Endometrium (tissue), 2 donors: ENCODE data around the gene C1QBP.
"Not testable (repeated sequence)": the region's sequence is repeated elsewhere in the genome, so short reads cannot be mapped to it uniquely, and the experiment has no call there.

Experiments used
- FAIRE-seq: peaks from 2 replicates; lab custom pipeline; 2012; peaks lifted over from hg19 to GRCh38; lab: Jason Lieb, UNC
- donor health status: control.
- donor health status: control.

The C1QBP gene

GRCh38 chr17:5431949-5432556 lies 6.9 kb downstream of the C1QBP start:
- FAIRE-seq = no peak

DNA sequence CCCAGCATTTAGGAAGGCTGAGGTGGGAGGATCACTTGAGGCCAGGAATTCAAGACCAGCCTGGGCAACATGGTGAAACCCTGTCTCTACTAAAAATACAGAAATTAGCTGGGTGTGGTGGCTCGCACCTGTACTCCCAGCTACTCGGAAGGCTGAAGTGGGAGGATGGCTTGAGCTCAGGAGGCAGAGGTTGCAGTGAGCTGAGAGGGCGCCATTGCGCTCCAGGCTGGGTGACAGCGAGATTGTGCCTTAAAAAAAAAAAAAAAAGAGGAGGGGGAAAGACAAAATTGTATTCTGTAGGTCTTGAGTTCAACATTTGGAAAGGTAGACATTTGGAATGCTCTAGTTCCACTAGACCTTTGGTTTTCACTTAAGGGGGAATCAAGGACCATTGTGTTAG lies 7.7 kb downstream of the C1QBP start:
- not testable (repeated sequence) for FAIRE-seq

DNA sequence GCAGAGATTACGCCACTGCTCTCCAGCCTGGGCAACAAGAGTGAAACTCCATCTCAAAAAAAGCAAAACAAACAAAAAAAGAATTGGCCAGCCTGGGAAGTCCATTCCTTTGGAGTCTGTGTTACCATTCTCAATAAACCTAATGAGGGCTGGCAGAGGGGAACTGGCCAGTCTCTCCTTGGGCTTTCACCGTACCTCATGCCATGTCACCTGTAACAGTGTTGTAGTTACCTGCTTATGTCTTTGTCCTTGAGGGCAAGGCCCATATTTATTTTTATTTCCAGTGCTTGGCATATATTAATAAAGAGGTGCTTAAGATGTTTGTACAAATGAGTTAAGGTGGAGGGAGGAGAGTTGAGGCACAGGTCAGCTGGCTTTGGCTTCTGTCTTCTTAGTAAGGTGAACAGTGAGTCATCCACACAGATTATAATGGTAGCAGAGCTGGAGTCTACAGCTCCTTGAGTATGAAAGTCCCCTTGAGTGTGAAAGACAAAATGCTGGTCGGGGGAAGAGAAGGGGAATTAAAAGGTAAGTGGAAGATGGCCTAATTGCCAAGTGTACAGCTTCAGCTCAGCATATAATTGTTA lies 8.4 kb downstream of the C1QBP start:
- FAIRE-seq = no peak

GRCh38 chr17:5429191-5429887 lies 9.6 kb downstream of the C1QBP start:
- FAIRE-seq = no peak

GRCh38 chr17:5425826-5426225 lies 13.1 kb downstream of the C1QBP start:
- FAIRE-seq = no peak

DNA sequence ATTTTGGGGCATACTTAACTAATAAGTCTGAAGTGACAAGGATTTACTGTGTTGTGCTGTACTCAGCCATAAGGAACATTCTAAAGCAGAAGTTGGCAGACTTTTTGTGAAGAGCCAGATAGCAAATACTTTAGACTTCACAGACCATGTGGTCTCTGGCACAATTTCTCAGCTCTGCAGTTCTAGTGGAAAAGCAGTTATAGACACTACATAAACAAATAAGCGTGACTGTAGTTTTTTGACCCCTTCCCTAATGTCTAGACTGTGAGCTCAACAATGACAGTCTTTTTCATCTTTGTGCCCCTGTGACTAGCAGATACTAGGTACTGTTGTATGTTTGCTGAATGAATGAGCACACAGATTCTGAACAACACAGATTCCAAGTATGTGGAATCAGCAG lies 14.0 kb downstream of the C1QBP start:
- FAIRE-seq = no peak

DNA sequence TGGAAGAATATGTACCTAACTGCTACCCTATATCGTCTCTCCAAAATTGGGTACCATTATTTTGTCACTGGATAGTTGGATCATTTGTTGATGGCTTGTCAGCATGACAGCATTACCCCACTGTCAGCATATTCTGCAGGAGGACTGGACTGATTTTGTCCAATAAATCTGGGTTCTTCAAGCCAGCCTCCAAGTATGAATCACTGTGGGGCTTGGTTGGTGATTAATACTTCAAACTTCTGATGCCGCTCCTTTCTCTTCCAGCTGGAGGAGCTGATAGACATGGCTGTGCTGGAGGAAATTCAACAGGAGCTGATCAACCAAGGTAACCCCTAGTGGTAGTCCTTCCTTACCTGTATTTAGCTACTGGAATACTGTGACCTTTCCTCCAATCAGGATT lies 16.4 kb downstream of the C1QBP start:
- FAIRE-seq = no peak

DNA sequence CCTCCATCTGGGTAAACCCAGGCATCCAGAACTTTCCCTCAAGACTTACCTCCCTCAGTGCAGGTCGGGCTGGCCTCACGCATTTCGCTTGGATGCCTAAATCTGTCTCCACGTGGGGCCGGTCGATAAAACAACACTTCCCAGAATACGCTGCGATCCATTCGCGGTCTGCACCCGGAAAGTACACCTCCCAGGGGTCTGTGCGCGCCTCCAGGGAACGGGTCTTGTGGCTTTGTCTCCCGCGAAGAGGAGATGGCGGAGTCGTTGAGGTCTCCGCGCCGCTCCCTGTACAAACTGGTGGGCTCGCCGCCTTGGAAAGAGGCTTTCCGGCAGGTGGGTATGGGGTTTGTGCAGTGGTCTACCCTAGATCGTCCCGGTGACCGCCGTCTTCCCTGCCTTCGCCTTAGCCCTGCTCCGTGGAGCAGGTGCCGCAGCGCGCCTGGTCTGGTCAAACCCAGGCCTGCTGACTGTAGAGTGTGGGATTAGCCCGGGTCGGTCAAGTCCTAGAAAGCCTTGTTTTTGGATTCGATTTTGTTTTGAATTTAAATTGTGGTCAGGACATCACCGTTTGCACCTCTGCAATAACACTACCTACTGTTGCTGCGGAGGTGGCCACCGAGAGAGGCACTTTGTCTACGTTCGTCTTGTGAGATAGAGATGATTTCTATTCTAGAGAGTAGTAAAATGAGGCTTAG lies 18.8 kb downstream of the C1QBP start, which contains the start of gene RPAIN:
TSS of gene RPAIN (plus strand) at position 224 of the 695 bp plus-strand sequence. CDS start at position 253, 29 bp downstream.
- FAIRE-seq = no peak

- peak; percentile 95 for FAIRE-seq
Observed at GRCh38 chr17:5419356-5419958, 19.5 kb downstream of the C1QBP start, which contains the start of gene NUP88. NUP88 (minus strand) TSS chr17:5419662; CDS start chr17:5419650, 12 bp downstream.

DNA sequence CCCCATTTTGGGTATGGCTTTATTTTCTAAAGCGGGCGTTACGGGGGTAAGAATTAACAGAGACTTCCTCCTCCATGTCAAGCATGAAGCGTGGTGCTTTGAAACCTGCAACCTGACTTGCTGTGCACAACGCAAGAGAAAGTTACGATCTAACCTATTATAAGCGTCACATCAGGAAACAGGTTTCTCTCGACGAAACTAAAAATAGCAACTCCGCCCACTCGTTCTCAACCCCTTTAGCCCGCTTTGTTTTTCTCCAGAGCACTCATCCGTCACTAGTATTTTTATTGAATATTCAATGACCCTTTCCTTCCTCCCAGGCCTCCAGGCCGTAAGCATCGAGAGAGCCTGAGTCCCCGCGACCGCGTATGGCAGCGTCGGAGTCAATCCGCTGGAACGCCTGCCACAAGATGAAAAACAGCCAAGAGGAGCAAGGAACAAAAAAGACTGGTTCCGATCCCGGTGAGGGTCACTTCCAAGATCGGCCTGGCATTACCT lies 20.0 kb downstream of the C1QBP start:
- no peak for FAIRE-seq

GRCh38 chr17:5416901-5417300 lies 22.1 kb downstream of the C1QBP start:
- FAIRE-seq = no peak

GRCh38 chr17:5413682-5414081 lies 25.3 kb downstream of the C1QBP start:
- FAIRE-seq = no peak

DNA sequence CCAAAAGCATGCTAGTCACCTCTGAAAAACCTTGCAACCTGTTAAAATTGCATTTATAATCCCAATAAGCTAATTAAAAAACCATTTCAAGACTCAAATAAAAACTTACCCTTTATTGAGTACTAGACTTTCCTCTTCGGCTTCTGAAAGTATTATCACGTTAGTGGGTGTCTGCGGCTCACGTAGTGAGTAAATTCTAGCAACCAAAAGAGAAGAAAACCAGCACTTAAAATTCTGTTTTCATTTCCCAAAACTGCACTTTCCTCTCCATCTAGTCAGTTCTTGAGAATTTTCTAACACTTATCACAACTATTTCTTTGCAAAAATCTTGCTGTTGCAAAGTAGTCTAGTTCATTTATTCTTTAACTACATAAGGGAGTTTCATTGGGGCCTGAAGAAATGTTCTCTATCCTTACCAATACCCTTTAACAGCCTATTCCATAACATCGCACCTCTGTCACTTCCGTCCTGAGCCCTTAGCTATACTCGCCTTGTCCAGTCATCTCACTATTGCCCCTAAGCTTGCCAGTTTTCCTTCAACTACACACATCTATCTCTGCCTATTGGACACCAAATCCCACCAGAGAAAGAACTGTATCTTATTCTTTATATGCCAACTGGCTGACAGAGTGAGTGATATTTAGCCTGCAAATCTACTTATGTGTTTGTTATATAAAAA lies 28.2 kb downstream of the C1QBP start:
- FAIRE-seq = no peak

DNA sequence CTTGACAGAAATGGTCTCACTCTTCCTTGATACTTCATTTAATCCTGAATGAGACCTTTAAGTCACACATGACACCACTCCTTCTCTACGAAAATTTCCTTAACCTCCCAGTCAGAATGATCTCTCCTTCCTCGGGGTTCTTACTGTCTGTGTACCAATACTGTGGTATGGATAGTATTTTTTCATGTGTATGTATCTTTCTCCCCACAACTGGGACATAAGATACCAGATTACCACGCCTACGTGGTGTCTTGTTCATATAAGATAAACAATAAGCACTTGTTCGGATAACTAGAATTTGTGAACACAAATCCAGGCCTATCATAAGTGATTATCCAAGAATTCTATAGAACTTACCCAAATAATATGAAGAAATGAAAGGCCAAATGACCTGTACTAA lies 30.8 kb downstream of the C1QBP start:
- no peak for FAIRE-seq

- FAIRE-seq = no peak
Observed at GRCh38 chr17:5405400-5405799, 33.6 kb downstream of the C1QBP start.

DNA sequence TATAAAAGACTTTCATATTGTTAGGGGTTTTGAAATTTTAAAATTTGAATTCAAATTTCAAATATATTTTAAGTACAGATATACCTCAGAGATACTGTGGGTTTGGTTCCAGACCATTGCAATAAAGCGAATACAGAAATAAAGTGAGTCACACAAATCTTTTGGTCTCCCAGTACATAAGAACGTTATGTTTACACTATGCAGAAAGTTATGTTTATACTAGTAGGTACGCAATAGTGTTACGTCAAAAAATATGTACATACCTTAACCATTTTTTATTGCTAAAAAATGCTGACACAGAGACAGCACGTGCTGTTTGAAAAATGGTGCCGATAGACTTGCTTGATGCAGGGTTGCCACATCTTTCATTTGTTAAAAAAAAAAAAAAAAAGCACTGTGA lies 39.2 kb downstream of the C1QBP start:
- FAIRE-seq = no peak

DNA sequence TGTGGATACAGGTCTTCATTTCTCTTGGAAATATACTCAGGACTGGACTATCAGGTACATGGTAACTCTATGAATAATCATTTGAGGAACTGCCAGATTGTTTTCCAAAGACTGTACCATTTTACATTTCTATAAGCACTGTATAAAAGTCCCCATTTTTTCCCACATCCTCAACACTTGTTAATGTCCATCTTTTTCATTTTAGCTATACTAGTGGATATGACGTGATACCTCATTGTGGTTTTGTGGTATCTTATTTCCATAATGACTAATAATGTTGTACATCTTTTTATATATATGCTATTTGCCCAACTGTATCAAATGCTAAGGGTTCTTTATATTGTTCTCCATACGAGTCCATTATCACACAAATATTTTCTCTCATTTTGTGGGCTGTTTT lies 42.3 kb downstream of the C1QBP start:
- FAIRE-seq = no peak

DNA sequence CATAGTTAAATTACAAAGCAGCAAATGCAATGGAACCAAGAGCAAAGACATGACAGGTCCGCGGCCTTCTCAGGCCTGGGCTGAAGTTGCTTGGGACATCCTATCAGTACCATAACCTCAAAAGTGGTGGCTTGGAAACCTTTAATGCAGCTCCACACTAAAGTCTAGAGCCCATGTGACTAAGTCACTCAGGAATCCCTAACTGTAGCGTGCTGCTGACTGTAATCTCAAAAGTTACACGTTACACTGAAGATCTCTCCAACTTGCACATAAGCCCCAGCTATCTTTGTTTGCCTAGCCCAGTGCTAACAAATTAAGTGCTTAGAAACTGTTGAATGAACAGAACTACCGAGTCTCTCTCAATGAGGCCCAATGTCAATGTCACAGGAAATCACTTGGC lies 47.3 kb downstream of the C1QBP start:
- FAIRE-seq = no peak
